Measurements from ENCODE around the gene CNKSR1.

DNA sequence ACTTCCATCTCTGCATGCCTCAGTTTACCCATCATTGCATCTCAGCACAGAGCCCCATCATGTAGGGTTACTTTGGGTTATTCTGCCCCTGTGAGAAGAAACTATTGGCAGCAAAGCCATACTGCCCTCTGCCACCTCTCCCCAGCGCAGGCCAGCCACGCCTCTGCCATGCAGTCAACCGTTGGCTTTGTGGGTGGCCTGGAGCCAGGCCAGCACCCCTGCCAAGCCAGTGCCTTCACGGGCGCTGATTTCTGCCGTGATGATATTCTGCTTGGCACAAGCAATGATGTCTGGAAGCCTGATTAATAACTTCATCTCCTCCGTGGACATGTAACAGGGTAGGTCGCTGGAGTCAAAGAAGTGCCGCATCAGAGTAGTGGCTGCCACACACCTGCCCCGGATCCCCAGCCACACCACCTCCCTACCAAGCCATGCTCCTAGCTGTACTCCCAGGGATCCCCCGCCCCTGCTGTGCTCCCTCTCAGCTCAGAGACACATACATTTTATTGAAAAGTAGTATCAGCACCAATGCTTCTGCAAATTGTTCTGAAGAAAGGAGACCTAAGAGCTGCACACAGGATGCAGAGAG, 41.7 kb downstream of the CNKSR1 start:
- TF ChIP-seq EP300 (IDR thresholded peaks at IDR 0.05; ENCODE audit: borderline replicate concordance) (peak; percentile 54; the same call in 1 of the 2 replicates), CEBPB (IDR thresholded peaks at IDR 0.05) (no peak), FOXM1 (IDR thresholded peaks at IDR 0.05; ENCODE audit: borderline replicate concordance, low read depth) (no peak), RAD21 (IDR thresholded peaks at IDR 0.05; ENCODE audit: low read depth) (no peak)
- TF ChIP-seq, protein P1, sequence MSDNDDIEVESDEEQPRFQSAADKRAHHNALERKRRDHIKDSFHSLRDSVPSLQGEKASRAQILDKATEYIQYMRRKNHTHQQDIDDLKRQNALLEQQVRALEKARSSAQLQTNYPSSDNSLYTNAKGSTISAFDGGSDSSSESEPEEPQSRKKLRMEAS (IDR thresholded peaks at IDR 0.05): peak; percentile 42; the same call in 1 of the 2 replicates

All from Ishikawa (cell line).